Muscle of arm (tissue), 12 donors: ENCODE data around the gene MRPS14. TPM values are rescaled to one million over a fixed set of nuclear protein-coding genes. Genes with fewer than 3 reads are reported as not detected.

Experiments used
- DNase-seq: peaks from one replicate; pipeline ENCODE4 v3.0.0-alpha.2; 2013
- polyA plus RNA-seq, 12 donors: library from polyadenylated mRNA; unstranded; fragments of 120-200 nt; gene quantifications; one replicate each; pipeline ENCODE4 v1.2.1, GENCODE V29; 2013; ENCODE audit not compliant: insufficient read length in 12 of 12

The MRPS14 gene
- polyA plus RNA-seq, 12 donors: 11.9 to 31.7 (median 27.5) TPM; not detected in 1

GRCh38 chr1:174990382-174990999 lies 32.7 kb downstream of the MRPS14 start:
- DNase-seq: peak; percentile 69

- no peak for DNase-seq
These were observed 33.5 kb downstream of the MRPS14 start for GRCh38 chr1:174989536-174990220.

- DNase-seq: no peak
These were observed 34.2 kb downstream of the MRPS14 start for GRCh38 chr1:174988986-174989385.

- no peak for DNase-seq
These were observed 34.7 kb downstream of the MRPS14 start for GRCh38 chr1:174988539-174988938.

- no peak for DNase-seq
These were observed 38.3 kb downstream of the MRPS14 start for GRCh38 chr1:174984952-174985351.

- no peak for DNase-seq
These were observed 40.1 kb downstream of the MRPS14 start for GRCh38 chr1:174982971-174983689.

GRCh38 chr1:174976436-174977108 lies 46.7 kb downstream of the MRPS14 start:
- no peak for DNase-seq

GRCh38 chr1:174975764-174976163 lies 47.5 kb downstream of the MRPS14 start:
- DNase-seq: no peak

- peak; percentile 27 for DNase-seq
These were observed 48.5 kb downstream of the MRPS14 start for GRCh38 chr1:174974711-174975119.

- no peak for DNase-seq
These were observed 51.3 kb downstream of the MRPS14 start for GRCh38 chr1:174971902-174972301.

- no peak for DNase-seq
These were observed 51.8 kb downstream of the MRPS14 start for GRCh38 chr1:174971466-174971865.

- no peak for DNase-seq
These were observed 53.2 kb downstream of the MRPS14 start for GRCh38 chr1:174969977-174970376.

GRCh38 chr1:174968750-174969244 lies 54.4 kb downstream of the MRPS14 start:
- DNase-seq: no peak

GRCh38 chr1:174967845-174968705 lies 55.1 kb downstream of the MRPS14 start:
- no peak for DNase-seq

- DNase-seq: no peak
These were observed 57.1 kb downstream of the MRPS14 start for GRCh38 chr1:174966008-174966572.

GRCh38 chr1:174965362-174966007 lies 57.7 kb downstream of the MRPS14 start:
- DNase-seq: peak; percentile 35

- DNase-seq: peak; percentile 45
These were observed 58.3 kb downstream of the MRPS14 start for GRCh38 chr1:174964972-174965361.

- no peak for DNase-seq
These were observed 58.8 kb downstream of the MRPS14 start for GRCh38 chr1:174964261-174964971.

GRCh38 chr1:174963529-174964125 lies 59.6 kb downstream of the MRPS14 start:
- no peak for DNase-seq
